SK-N-SH (cell line): ENCODE results near the gene KRTAP9-1. TPM values are rescaled to one million over a fixed set of nuclear protein-coding genes. Genes with fewer than 3 reads are reported as not detected.

Experiments
- CTCF ChIA-PET: fragments of 300-600, 350-600 bp; formaldehyde crosslinking; extraction: SDS; loops from one replicate; lab custom pipeline; 2021; lab: Yijun Ruan, JAX
- POLR2A ChIA-PET: fragments of 350-600 bp; sonication (Branson Sonifier 250); formaldehyde crosslinking; extraction: SDS; loops from one replicate; lab custom pipeline; 2020; ENCODE audit warnings: antibody characterized with exemption, inconsistent platforms; lab: Yijun Ruan, JAX
- DNase-seq: peaks from one replicate; pipeline ENCODE4 v3.0.0; 2012
- H2AFZ ChIP-seq: fragments of 200-600 bp; sonication (generic); 2 replicates; pipeline ENCODE4 v1.8.1; 2016; ENCODE audit warnings: antibody characterized with exemption, mild to moderate bottlenecking, low read depth
- H3F3A ChIP-seq: fragments of 200-600 bp; sonication (generic); replicated peaks from 2 replicates; pipeline ENCODE3; 2016; ENCODE audit warnings: antibody characterized with exemption, mild to moderate bottlenecking; ENCODE audit not compliant: insufficient read depth
- H3K27ac ChIP-seq, 2 experiments: fragments of 200-500 bp in 1 of 2; fragments of 200-600 bp in 1 of 2; sonication (Bioruptor generic) in 1 of 2; sonication (generic), shearing (Covaris generic) in 1 of 2; 2 replicates each; pipeline versions ENCODE4 v1.5.1 to v1.6.1; 2014 to 2016; ENCODE audit warnings: low read depth in 2 of 2, inconsistent platforms in 1 of 2, low read length in 1 of 2, mild to moderate bottlenecking in 1 of 2, mixed read lengths in 1 of 2
- H3K27me3 ChIP-seq: fragments of 200-600 bp; sonication (generic), shearing (Covaris generic); 2 replicates; pipeline ENCODE4 v1.6.1; 2016; ENCODE audit warnings: mixed run types; ENCODE audit not compliant: insufficient read depth
- H3K36me3 ChIP-seq, 2 experiments: fragments of 200-500 bp in 1 of 2; fragments of 200-600 bp in 1 of 2; sonication (Bioruptor generic) in 1 of 2; sonication (generic) in 1 of 2; replicated peaks in 1 of 2; 2 replicates each; pipeline versions ENCODE3 to v1.5.1; 2014 to 2016; ENCODE audit warnings: low read length in 1 of 2, mild to moderate bottlenecking in 1 of 2; ENCODE audit not compliant: insufficient read depth in 2 of 2, control insufficient read depth in 1 of 2
- H3K4me1 ChIP-seq, 2 experiments: fragments of 200-500 bp in 1 of 2; fragments of 200-600 bp in 1 of 2; sonication (Bioruptor generic) in 1 of 2; sonication (generic), shearing (Covaris generic) in 1 of 2; 2 replicates each; pipeline versions ENCODE4 v1.5.1 to v1.6.1; 2014 to 2016; ENCODE audit warnings: low read depth in 1 of 2, low read length in 1 of 2, mixed run types in 1 of 2; ENCODE audit not compliant: insufficient read depth in 2 of 2, control insufficient read depth in 1 of 2
- H3K4me2 ChIP-seq: fragments of 200-600 bp; sonication (generic), shearing (Covaris generic); 2 replicates; pipeline ENCODE4 v1.6.1; 2017; ENCODE audit warnings: mixed run types
- H3K4me3 ChIP-seq, 2 experiments: fragments of 200-500 bp in 1 of 2; fragments of 200-600 bp in 1 of 2; sonication (Bioruptor generic) in 1 of 2; sonication (generic), shearing (Covaris generic) in 1 of 2; 2 replicates each; pipeline versions ENCODE4 v1.5.1 to v1.8.1; 2014 to 2016; ENCODE audit warnings: low read depth in 2 of 2, inconsistent platforms in 1 of 2, low read length in 1 of 2, mild to moderate bottlenecking in 1 of 2, mixed read lengths in 1 of 2, moderate library complexity in 1 of 2
- H3K79me2 ChIP-seq: fragments of 200-600 bp; sonication (generic); 2 replicates; pipeline ENCODE4 v1.8.1; 2017; ENCODE audit warnings: mild to moderate bottlenecking; ENCODE audit not compliant: insufficient read depth
- H3K9ac ChIP-seq: fragments of 200-600 bp; sonication (generic); 2 replicates; pipeline ENCODE4 v1.6.1; 2017; ENCODE audit warnings: mixed run types
- H3K9me2 ChIP-seq: fragments of 200-600 bp; sonication (generic); 2 replicates; pipeline ENCODE4 v1.6.1; 2017; ENCODE audit warnings: mixed run types
- H3K9me3 ChIP-seq: fragments of 200-600 bp; sonication (generic); 2 replicates; pipeline ENCODE4 v1.6.1; 2017; ENCODE audit warnings: mixed run types, mild to moderate bottlenecking, moderate library complexity
- H4K20me1 ChIP-seq: fragments of 200-600 bp; sonication (generic); 2 replicates; pipeline ENCODE4 v1.6.1; 2017; ENCODE audit warnings: mild to moderate bottlenecking, mixed run types; ENCODE audit not compliant: insufficient read depth
- CHD2 ChIP-seq: fragments of 150-350 bp; IDR thresholded peaks from 2 replicates; pipeline ENCODE4 v1.6.1; 2018; ENCODE audit warnings: low read length; ENCODE audit not compliant: partially characterized antibody
- EP300 ChIP-seq, 2 experiments: IDR thresholded peaks; 2 replicates each; pipeline versions ENCODE4 v1.4.0 to v1.6.1; 2012; ENCODE audit warnings: borderline replicate concordance in 1 of 2, low read depth in 1 of 2, low read length in 1 of 2
- FOXM1 ChIP-seq: IDR thresholded peaks from 2 replicates; pipeline ENCODE4 v1.4.0; 2012; ENCODE audit warnings: low read depth, mild to moderate bottlenecking
- GATA2 ChIP-seq: sonication (generic); formaldehyde crosslinking; IDR thresholded peaks from 2 replicates; pipeline ENCODE4 v1.5.0; 2020; ENCODE audit warnings: mild to moderate bottlenecking, missing genetic modification reagents
- JUND ChIP-seq: IDR thresholded peaks from 2 replicates; pipeline ENCODE4 v1.4.0; 2012
- MEF2A ChIP-seq: IDR thresholded peaks from 2 replicates; pipeline ENCODE4 v1.4.0; 2012; ENCODE audit warnings: low read depth, borderline replicate concordance
- MXI1 ChIP-seq: IDR thresholded peaks from 2 replicates; pipeline ENCODE4 v1.6.1; 2012; ENCODE audit warnings: mild to moderate bottlenecking, low read depth, low read length, improper control_type of control experiment
- NFIC ChIP-seq: IDR thresholded peaks from 2 replicates; pipeline ENCODE4 v1.4.0; 2012; ENCODE audit warnings: borderline replicate concordance
- NRF1 ChIP-seq: IDR thresholded peaks from 2 replicates; pipeline ENCODE4 v1.6.1; 2012; ENCODE audit warnings: low read depth, mild to moderate bottlenecking, low read length
- POLR2AphosphoS5 ChIP-seq: IDR thresholded peaks from 2 replicates; pipeline ENCODE4 v1.6.1; 2012; ENCODE audit warnings: low read depth, low read length
- RAD21 ChIP-seq: IDR thresholded peaks from 2 replicates; pipeline ENCODE4 v1.6.1; 2012; ENCODE audit warnings: mild to moderate bottlenecking, low read length
- RCOR1 ChIP-seq: fragments of 150-350 bp; IDR thresholded peaks from 2 replicates; pipeline ENCODE4 v1.6.1; 2017; ENCODE audit warnings: antibody characterized with exemption, low read length
- RFX5 ChIP-seq: IDR thresholded peaks from 2 replicates; pipeline ENCODE4 v1.6.1; 2012; ENCODE audit warnings: mild to moderate bottlenecking, improper control_type of control experiment, low read length
- TAF1 ChIP-seq: IDR thresholded peaks from 2 replicates; pipeline ENCODE4 v1.6.1; 2012; ENCODE audit warnings: low read depth, mild to moderate bottlenecking, low read length, moderate library complexity, borderline replicate concordance
- YY1 ChIP-seq: IDR thresholded peaks from 2 replicates; pipeline ENCODE4 v1.4.0; 2012; ENCODE audit warnings: low read depth, mild to moderate bottlenecking
- WGBS: methylation state at CpG from one replicate; pipeline ENCODE4 v1.1.6; 2017; ENCODE audit warnings: low lambda C conversion rate; 5-methylcytosine and 5-hydroxymethylcytosine counted together
- polyA plus RNA-seq, 3 experiments: library from polyadenylated mRNA; depleted of rRNA; stranded (reverse); fragments of >200 nt; gene quantifications; 2 replicates each; pipeline ENCODE4 v1.2.3, GENCODE V29; 2012
- TF ChIP-seq, protein P1 (sequence below): fragments of 150-350 bp; IDR thresholded peaks from 2 replicates; pipeline ENCODE4 v1.6.1; 2016; ENCODE audit warnings: mild to moderate bottlenecking, low read depth, low read length
- TF ChIP-seq, protein P2 (sequence below): fragments of 200-600 bp; sonication (generic); IDR thresholded peaks from 2 replicates; pipeline ENCODE4 v1.6.1; 2017; ENCODE audit warnings: antibody characterized with exemption, mild to moderate bottlenecking, moderate library complexity
- TF ChIP-seq, protein P3 (sequence below): IDR thresholded peaks from 2 replicates; pipeline ENCODE4 v1.4.0; 2012; ENCODE audit warnings: low read depth
- TF ChIP-seq, protein P4 (sequence below): IDR thresholded peaks from 2 replicates; pipeline ENCODE4 v1.6.1; 2012; ENCODE audit warnings: mild to moderate bottlenecking, low read depth, low read length, moderate library complexity
- TF ChIP-seq, protein P5 (sequence below): IDR thresholded peaks from 2 replicates; pipeline ENCODE4 v1.4.0; 2012; ENCODE audit warnings: low read depth, borderline replicate concordance

Gene KRTAP9-1
- polyA plus RNA-seq, 1 of the 3 experiments (the other 2 are of a cell fraction), result not detected

DNA sequence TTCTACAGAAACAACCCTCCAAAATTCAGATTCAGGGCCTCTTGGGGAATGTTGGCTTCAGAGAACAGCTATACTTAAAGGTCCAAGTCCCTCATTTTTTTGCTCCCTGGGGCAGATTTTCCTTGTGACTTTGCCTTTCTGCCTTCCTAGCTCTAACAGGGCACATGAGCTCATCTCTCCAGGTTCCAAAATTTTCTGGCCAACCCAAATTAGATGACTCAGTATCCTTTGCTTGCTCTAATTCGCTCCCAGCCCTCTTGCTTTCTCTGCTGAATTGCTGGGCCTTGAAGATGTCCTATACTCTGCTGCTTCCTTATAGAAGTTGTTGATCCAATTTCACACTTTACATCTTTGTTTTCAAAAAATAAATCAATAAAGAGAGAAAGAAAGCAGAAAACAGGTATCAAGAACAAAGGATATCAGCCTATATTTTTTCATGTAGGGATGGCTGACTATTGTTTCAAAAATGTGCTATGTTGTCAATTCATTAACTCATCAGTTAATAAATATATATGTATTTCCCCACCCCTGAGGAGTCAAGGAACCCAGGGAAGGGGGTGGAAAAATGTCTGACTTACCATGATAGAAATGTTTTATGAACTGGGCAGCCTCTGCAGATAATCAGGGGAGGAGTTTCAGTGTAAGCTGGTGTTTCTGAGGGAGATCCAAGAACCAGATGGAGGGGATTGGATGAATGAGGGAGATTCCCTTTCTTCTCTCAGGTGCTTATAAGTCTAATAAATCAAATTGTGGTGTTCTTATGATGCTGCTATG, 10.7 kb upstream of the KRTAP9-1 start:
- Histone ChIP-seq H3K4me3 (no peak overlapping the region), H3K27me3 (peaks cover 34% of the 10 kb centered on the region), H3K79me2 (no peaks in the 10 kb centered on the region), H3K4me2 (no peak overlapping the region), H3K9me2 (no peaks in the 10 kb centered on the region), H3K9ac (no peak overlapping the region), H3K9me3 (no peaks in the 10 kb centered on the region), H3K4me1 (no peaks in the 10 kb centered on the region), H4K20me1 (no peaks in the 10 kb centered on the region), H3K27ac (no peak overlapping the region), H2AFZ (no peak overlapping the region), H3F3A (no peaks in the 10 kb centered on the region), H3K36me3 (no peaks in the 10 kb centered on the region)
- no peak for DNase-seq
- no peak for TF ChIP-seq RFX5
- ChIA-PET CTCF (no interaction called here), POLR2A (no interaction called here)
- WGBS, result 25% methylated on average over 1 of the region's 1 CpG

DNA sequence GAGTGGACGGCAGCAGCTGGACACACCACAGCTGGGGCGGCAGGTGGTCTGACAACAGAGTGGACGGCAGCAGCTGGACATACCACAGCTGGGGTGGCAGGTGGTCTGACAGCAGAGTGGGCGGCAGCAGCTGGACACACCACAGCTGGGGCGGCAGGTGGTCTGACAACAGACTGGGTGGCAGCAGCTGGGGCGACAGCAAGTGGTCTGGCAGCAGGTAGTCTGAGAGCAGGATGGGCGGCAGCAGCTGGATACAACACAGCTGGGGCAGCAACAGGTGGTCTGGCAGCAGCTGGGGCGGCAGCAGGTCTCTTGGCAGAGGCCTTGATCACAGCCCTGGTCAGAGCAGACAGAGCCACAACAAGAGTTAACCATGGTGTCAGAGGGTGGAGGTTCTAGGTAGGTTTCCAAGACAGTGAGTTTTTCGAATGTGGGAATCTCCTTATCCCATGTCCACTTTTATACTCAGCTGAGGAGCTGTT, 5.2 kb upstream of the KRTAP9-1 start, which contains the start of gene KRTAP4-1:
KRTAP4-1 (minus strand) TSS at position 432 of the 482 bp plus-strand sequence; CDS start at position 375, 57 bp downstream.
- 13% methylated on average over 4 of the region's 9 CpGs for WGBS
- peaks cover 12% of the 10 kb centered on the region; the same call in 1 of the 2 replicates for H3K27me3 ChIP-seq
- CTCF ChIA-PET, result no interaction called here
- no peak within 1 kb of the TSS for H3K27ac ChIP-seq
- TF ChIP-seq MEF2A, result no peak
- TF ChIP-seq JUND, result no peak
- no peak for TF ChIP-seq RFX5
- TF ChIP-seq, protein P1, sequence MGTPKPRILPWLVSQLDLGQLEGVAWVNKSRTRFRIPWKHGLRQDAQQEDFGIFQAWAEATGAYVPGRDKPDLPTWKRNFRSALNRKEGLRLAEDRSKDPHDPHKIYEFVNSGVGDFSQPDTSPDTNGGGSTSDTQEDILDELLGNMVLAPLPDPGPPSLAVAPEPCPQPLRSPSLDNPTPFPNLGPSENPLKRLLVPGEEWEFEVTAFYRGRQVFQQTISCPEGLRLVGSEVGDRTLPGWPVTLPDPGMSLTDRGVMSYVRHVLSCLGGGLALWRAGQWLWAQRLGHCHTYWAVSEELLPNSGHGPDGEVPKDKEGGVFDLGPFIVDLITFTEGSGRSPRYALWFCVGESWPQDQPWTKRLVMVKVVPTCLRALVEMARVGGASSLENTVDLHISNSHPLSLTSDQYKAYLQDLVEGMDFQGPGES, result no peak
- TF ChIP-seq, protein P2, sequence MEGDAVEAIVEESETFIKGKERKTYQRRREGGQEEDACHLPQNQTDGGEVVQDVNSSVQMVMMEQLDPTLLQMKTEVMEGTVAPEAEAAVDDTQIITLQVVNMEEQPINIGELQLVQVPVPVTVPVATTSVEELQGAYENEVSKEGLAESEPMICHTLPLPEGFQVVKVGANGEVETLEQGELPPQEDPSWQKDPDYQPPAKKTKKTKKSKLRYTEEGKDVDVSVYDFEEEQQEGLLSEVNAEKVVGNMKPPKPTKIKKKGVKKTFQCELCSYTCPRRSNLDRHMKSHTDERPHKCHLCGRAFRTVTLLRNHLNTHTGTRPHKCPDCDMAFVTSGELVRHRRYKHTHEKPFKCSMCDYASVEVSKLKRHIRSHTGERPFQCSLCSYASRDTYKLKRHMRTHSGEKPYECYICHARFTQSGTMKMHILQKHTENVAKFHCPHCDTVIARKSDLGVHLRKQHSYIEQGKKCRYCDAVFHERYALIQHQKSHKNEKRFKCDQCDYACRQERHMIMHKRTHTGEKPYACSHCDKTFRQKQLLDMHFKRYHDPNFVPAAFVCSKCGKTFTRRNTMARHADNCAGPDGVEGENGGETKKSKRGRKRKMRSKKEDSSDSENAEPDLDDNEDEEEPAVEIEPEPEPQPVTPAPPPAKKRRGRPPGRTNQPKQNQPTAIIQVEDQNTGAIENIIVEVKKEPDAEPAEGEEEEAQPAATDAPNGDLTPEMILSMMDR, result no peak
- TF ChIP-seq TAF1, result no peak
- TF ChIP-seq, protein P3, sequence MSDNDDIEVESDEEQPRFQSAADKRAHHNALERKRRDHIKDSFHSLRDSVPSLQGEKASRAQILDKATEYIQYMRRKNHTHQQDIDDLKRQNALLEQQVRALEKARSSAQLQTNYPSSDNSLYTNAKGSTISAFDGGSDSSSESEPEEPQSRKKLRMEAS, result no peak
- no peak for TF ChIP-seq CHD2
- TF ChIP-seq MXI1, result no peak
- TF ChIP-seq RAD21, result no peak
- no peak for TF ChIP-seq POLR2AphosphoS5
- no peak for TF ChIP-seq YY1
- TF ChIP-seq, protein P4, sequence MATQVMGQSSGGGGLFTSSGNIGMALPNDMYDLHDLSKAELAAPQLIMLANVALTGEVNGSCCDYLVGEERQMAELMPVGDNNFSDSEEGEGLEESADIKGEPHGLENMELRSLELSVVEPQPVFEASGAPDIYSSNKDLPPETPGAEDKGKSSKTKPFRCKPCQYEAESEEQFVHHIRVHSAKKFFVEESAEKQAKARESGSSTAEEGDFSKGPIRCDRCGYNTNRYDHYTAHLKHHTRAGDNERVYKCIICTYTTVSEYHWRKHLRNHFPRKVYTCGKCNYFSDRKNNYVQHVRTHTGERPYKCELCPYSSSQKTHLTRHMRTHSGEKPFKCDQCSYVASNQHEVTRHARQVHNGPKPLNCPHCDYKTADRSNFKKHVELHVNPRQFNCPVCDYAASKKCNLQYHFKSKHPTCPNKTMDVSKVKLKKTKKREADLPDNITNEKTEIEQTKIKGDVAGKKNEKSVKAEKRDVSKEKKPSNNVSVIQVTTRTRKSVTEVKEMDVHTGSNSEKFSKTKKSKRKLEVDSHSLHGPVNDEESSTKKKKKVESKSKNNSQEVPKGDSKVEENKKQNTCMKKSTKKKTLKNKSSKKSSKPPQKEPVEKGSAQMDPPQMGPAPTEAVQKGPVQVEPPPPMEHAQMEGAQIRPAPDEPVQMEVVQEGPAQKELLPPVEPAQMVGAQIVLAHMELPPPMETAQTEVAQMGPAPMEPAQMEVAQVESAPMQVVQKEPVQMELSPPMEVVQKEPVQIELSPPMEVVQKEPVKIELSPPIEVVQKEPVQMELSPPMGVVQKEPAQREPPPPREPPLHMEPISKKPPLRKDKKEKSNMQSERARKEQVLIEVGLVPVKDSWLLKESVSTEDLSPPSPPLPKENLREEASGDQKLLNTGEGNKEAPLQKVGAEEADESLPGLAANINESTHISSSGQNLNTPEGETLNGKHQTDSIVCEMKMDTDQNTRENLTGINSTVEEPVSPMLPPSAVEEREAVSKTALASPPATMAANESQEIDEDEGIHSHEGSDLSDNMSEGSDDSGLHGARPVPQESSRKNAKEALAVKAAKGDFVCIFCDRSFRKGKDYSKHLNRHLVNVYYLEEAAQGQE, result no peak
- TF ChIP-seq, protein P5, sequence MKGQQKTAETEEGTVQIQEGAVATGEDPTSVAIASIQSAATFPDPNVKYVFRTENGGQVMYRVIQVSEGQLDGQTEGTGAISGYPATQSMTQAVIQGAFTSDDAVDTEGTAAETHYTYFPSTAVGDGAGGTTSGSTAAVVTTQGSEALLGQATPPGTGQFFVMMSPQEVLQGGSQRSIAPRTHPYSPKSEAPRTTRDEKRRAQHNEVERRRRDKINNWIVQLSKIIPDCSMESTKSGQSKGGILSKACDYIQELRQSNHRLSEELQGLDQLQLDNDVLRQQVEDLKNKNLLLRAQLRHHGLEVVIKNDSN, result no peak
- TF ChIP-seq GATA2, result no peak
- no peak for TF ChIP-seq NFIC
- TF ChIP-seq FOXM1, result no peak
- no peak for TF ChIP-seq RCOR1
- TF ChIP-seq NRF1, result no peak
- no peak for TF ChIP-seq EP300 (IDR thresholded peaks at IDR 0.05; ENCODE audit: borderline replicate concordance in 1 of 2, low read depth in 1 of 2, low read length in 1 of 2)
- no peaks in the 10 kb centered on the region for H3K9me3 ChIP-seq
- no peak within 1 kb of the TSS for H3K4me3 ChIP-seq
- no peak within 1 kb of the TSS for H2AFZ ChIP-seq
- H3K4me2 ChIP-seq, result no peak within 1 kb of the TSS
- no peaks in the 10 kb centered on the region for H3K9me2 ChIP-seq
- no peaks in the 10 kb centered on the region for H3F3A ChIP-seq
- H3K79me2 ChIP-seq, result no peaks in the 10 kb centered on the region
- POLR2A ChIA-PET, result no interaction called here
- no peak for DNase-seq
- H3K9ac ChIP-seq, result no peak within 1 kb of the TSS
- no peaks in the 10 kb centered on the region for H3K36me3 ChIP-seq
- no peaks in the 10 kb centered on the region for H4K20me1 ChIP-seq
- no peaks in the 10 kb centered on the region for H3K4me1 ChIP-seq
